ENCODE results near the gene PTPRK. TPM values are rescaled to one million over a fixed set of nuclear protein-coding genes. Genes with fewer than 3 reads are reported as not detected.

Gene PTPRK
- total and polyA plus RNA-seq, 2 of the 8 experiments (the other 6 are each of a cell fraction or from before 2014, with no cell fraction given): 11.4 to 47.3 TPM

DNA sequence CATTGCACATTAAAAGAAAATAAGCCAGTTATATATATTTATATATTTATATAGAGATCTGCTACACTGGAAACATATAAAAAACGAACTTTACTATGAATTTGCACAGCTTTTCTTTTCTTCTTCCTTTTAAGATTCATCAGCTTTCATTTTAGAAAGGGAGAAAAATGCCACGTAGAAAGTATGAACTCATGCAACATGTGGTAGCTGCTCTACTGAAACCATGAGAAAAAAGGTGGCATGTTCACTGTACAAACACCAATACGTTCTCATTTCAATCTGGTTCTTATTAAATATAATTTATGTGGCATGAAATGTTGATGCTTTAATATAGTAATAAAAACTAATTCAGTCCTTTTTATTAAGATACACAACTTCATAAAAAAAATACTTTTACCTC, 550.7 kb downstream of the PTPRK start:
- no peak overlapping the region for H2BK120ac ChIP-seq (replicated peaks; ENCODE audit: low read depth, low read length)
- H2BK20ac ChIP-seq (ENCODE audit: low read length): no peak overlapping the region
- H4K20me1 ChIP-seq (replicated peaks in 1 of 2; ENCODE audit: control insufficient read depth in 1 of 2, insufficient read depth in 2 of 2, low read length in 2 of 2): no peaks in the 10 kb centered on the region
- DNase-seq (ENCODE audit: low read depth in 1 of 2, low spot score in 2 of 2): no peak
- H2BK15ac ChIP-seq (ENCODE audit: low read length): no peak overlapping the region
- H3K79me1 ChIP-seq (ENCODE audit: low read depth, low read length): no peaks in the 10 kb centered on the region
- no peak overlapping the region for H3K9ac ChIP-seq (replicated peaks in 1 of 4; ENCODE audit: extremely low read depth in 1 of 4, low read depth in 3 of 4, low read length in 3 of 4)
- H3K4me3 ChIP-seq (ENCODE audit: extremely low read depth in 1 of 4, insufficient read depth in 2 of 4, low read depth in 3 of 4, low read length in 4 of 4): no peak overlapping the region
- no peak overlapping the region for H4K8ac ChIP-seq (ENCODE audit: extremely low read depth, insufficient read depth, low read length)
- H2BK12ac ChIP-seq (ENCODE audit: low read depth, low read length): no peak overlapping the region
- H2BK5ac ChIP-seq (ENCODE audit: low read depth, low read length): no peak overlapping the region
- H3K27ac ChIP-seq (ENCODE audit: low read depth, low read length): no peak overlapping the region
- H3K56ac ChIP-seq (replicated peaks; ENCODE audit: insufficient read length, low read depth, low read length): no peak overlapping the region
- H3K4me1 ChIP-seq (replicated peaks in 1 of 4; ENCODE audit: control insufficient read depth in 3 of 4, insufficient read depth in 4 of 4, low read length in 3 of 4): no peaks in the 10 kb centered on the region
- H3K4ac ChIP-seq (replicated peaks; ENCODE audit: insufficient read length, low read depth, low read length): no peak overlapping the region
- peaks cover 0 to 12% (median 5%) of the 10 kb centered on the region in 4 experiments; a peak in 4 of 8 replicates for H3K36me3 ChIP-seq (ENCODE audit: control insufficient read depth in 2 of 4, insufficient read depth in 4 of 4, low read length in 3 of 4)
- H3K23ac ChIP-seq (ENCODE audit: insufficient read length): no peak overlapping the region
- H3K79me2 ChIP-seq (ENCODE audit: control insufficient read depth in 1 of 2, insufficient read depth in 2 of 2, low read length in 2 of 2): no peaks in the 10 kb centered on the region
- H2AK5ac ChIP-seq (ENCODE audit: low read depth, low read length): no peak overlapping the region
- H3K14ac ChIP-seq (ENCODE audit: insufficient read length): no peak overlapping the region
- FAIRE-seq: no peak
- H4K5ac ChIP-seq (ENCODE audit: insufficient read length, low read depth, low read length): no peak overlapping the region
- H3K23me2 ChIP-seq (ENCODE audit: low read depth, low read length): no peaks in the 10 kb centered on the region
- no peaks in the 10 kb centered on the region for H3K9me3 ChIP-seq (ENCODE audit: insufficient read depth in 2 of 2, low read depth in 1 of 2, low read length in 1 of 2)
- no peak overlapping the region for H3K4me2 ChIP-seq (ENCODE audit: insufficient read depth in 1 of 2, low read depth in 2 of 2, low read length in 2 of 2)
- no peak overlapping the region for H4K91ac ChIP-seq (replicated peaks; ENCODE audit: insufficient read length, low read length)
- CTCF ChIA-PET (ENCODE audit: partially characterized antibody): interaction anchor here (1.2 to 1.5 kb wide), 2 partner anchors 14 to 358 kb away, joined by 3 to 4 read pairs; no protein-coding TSS in a partner anchor
- WGBS, 2 experiments (ENCODE audit: extremely low coverage in 1 of 2, insufficient coverage in 1 of 2, insufficient read length in 1 of 2, insufficient replicate concordance in 2 of 2, low coverage in 1 of 2, low lambda C conversion rate in 2 of 2, missing lambda C conversion rate in 1 of 2): 89% methylated on average over 3 of the region's 3 CpGs; no CpG with 5 or more reads in 1 of the 2 experiments
- TF ChIP-seq KDM1A (IDR thresholded peaks at IDR 0.05; ENCODE audit: borderline replicate concordance, low read length): no peak
- TF ChIP-seq RBBP5 (IDR thresholded peaks at IDR 0.05; ENCODE audit: borderline replicate concordance, low read depth, low read length): no peak
- TF ChIP-seq EGR1 (IDR thresholded peaks at IDR 0.05; ENCODE audit: borderline replicate concordance, low read depth, low read length): no peak
- TF ChIP-seq SAP30 (IDR thresholded peaks at IDR 0.05; ENCODE audit: insufficient read depth, insufficient replicate concordance, low read length): no peak
- no peak for TF ChIP-seq NRF1 (IDR thresholded peaks at IDR 0.05; ENCODE audit: low read depth, low read length)
- no peak for TF ChIP-seq TBP (IDR thresholded peaks at IDR 0.05; ENCODE audit: low read depth, low read length)
- TF ChIP-seq TCF12 (IDR thresholded peaks at IDR 0.05; ENCODE audit: low read depth, low read length): no peak
- TF ChIP-seq, protein P1, sequence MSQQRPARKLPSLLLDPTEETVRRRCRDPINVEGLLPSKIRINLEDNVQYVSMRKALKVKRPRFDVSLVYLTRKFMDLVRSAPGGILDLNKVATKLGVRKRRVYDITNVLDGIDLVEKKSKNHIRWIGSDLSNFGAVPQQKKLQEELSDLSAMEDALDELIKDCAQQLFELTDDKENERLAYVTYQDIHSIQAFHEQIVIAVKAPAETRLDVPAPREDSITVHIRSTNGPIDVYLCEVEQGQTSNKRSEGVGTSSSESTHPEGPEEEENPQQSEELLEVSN (IDR thresholded peaks at IDR 0.05): no peak
- POLR2A ChIA-PET (ENCODE audit: partially characterized antibody): no interaction called here
- H2AFZ ChIP-seq (ENCODE audit: low read length): no peak overlapping the region
- H3K27me3 ChIP-seq (replicated peaks in 1 of 4; ENCODE audit: control insufficient read depth in 3 of 4, extremely low read depth in 1 of 4, insufficient read depth in 3 of 4, low read length in 3 of 4): no peaks in the 10 kb centered on the region
- no peak overlapping the region for H3K18ac ChIP-seq (ENCODE audit: extremely low read depth, low read length)
